Lower lobe of right lung (tissue), 2 donors: ENCODE measurements around the gene ORC3. TPM values are rescaled to one million over a fixed set of nuclear protein-coding genes. Genes with fewer than 3 reads are reported as not detected.
"Not testable (repeated sequence)": the region's sequence is repeated elsewhere in the genome, so short reads cannot be mapped to it uniquely, and the experiment has no call there.

ENCODE experiments used
- ATAC-seq, 2 donors: fragments of 200-7000 bp; cut with Tn5 transposase; one replicate each; pipeline ENCODE4 v1.9.1; 2020 to 2022; ENCODE audit warnings: mild to moderate bottlenecking in 2 of 2, moderate library complexity in 2 of 2
- DNase-seq: peaks from one replicate; pipeline ENCODE4 v3.0.0-alpha.2; 2020
- H3K27ac ChIP-seq: fragments of 200-600 bp; one replicate; pipeline ENCODE4 v1.8.0; 2022
- H3K27me3 ChIP-seq: fragments of 200-600 bp; one replicate; pipeline ENCODE4 v1.8.0; 2022; ENCODE audit warnings: low read depth
- H3K36me3 ChIP-seq: fragments of 200-600 bp; one replicate; pipeline ENCODE4 v1.8.0; 2022; ENCODE audit warnings: mild to moderate bottlenecking
- H3K4me1 ChIP-seq: fragments of 200-600 bp; one replicate; pipeline ENCODE4 v1.8.0; 2022
- H3K4me3 ChIP-seq: fragments of 200-600 bp; one replicate; pipeline ENCODE4 v1.8.0; 2022; ENCODE audit warnings: mild to moderate bottlenecking
- H3K9me3 ChIP-seq: fragments of 200-600 bp; one replicate; pipeline ENCODE4 v1.8.0; 2022
- intact Hi-C: fragments of 100-400 bp; cut with DNase I; formaldehyde crosslinking; loops from one replicate; pipeline ENCODE4 v1.11.0; 2022
- total RNA-seq: library from RNA; stranded (reverse); fragmentation: NEBNext Ultra II Directional; extraction: Animal tissue kit (Norgen Biotek cat#: 25700); gene quantifications from one replicate; pipeline ENCODE4 v1.2.1, GENCODE V29; 2021
- TF ChIP-seq, protein P1 (sequence below): fragments of 200-600 bp; IDR thresholded peaks from one replicate; pipeline ENCODE4 v1.8.0; 2022; ENCODE audit warnings: antibody characterized with exemption, mild to moderate bottlenecking
- donor health status: DM: no; HTN: yes; CAD: no; lungs with severe emphysema.

Gene ORC3
- total RNA-seq, 1 donor from 2014 or later, result 16.6 TPM

DNA sequence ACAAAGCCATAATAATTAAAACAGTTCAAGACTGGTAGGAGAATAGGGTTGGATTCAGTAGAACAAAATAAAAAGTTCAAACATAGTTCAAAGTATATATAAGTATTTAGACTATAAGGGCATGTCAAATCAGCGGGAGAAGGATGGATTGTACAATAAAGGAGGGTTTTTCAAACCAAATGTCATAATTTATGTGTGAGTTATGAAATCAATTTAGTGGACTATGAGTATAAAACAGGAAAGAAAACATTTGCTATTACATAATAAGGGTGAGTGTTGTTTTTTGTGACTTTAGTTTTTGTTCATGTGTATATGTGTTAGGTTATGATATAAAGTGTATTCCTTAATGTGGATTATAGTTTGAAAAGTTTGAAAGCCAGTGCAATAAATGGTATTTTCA lies 10.6 kb downstream of the ORC3 start:
- TF ChIP-seq, protein P1, sequence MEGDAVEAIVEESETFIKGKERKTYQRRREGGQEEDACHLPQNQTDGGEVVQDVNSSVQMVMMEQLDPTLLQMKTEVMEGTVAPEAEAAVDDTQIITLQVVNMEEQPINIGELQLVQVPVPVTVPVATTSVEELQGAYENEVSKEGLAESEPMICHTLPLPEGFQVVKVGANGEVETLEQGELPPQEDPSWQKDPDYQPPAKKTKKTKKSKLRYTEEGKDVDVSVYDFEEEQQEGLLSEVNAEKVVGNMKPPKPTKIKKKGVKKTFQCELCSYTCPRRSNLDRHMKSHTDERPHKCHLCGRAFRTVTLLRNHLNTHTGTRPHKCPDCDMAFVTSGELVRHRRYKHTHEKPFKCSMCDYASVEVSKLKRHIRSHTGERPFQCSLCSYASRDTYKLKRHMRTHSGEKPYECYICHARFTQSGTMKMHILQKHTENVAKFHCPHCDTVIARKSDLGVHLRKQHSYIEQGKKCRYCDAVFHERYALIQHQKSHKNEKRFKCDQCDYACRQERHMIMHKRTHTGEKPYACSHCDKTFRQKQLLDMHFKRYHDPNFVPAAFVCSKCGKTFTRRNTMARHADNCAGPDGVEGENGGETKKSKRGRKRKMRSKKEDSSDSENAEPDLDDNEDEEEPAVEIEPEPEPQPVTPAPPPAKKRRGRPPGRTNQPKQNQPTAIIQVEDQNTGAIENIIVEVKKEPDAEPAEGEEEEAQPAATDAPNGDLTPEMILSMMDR, result no peak
- H3K9me3 ChIP-seq, result no peaks in the 10 kb centered on the region
- no peaks in the 10 kb centered on the region for H3K27me3 ChIP-seq
- no peak overlapping the region for H3K4me3 ChIP-seq
- no peaks in the 10 kb centered on the region for H3K4me1 ChIP-seq
- intact Hi-C loops, result no loop called here
- DNase-seq, result no peak
- H3K36me3 ChIP-seq, result peaks cover 28% of the 10 kb centered on the region
- H3K27ac ChIP-seq, result no peak overlapping the region
- no peak for ATAC-seq

DNA sequence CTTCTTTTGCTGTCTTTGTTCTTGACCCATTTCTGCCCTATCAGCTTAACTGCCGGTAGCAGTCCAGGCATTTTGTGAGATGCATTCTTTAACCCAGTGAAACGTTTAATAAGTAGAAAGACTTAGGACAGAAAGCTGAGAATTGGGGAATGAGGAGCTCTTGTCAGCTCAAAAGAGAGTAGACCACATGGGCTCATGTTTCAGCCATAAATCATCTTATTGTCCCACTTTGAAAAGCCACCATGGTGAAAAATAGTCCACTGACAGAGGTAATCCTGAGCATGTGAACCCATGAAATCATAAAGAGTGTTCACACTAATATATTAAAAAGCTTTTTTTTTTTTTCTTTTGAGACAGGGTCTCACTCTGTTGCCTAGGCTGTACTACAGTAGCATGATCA lies 16.3 kb downstream of the ORC3 start:
- H3K27me3 ChIP-seq, result no peaks in the 10 kb centered on the region
- peaks cover 42% of the 10 kb centered on the region for H3K36me3 ChIP-seq
- intact Hi-C loops, result no loop called here

DNA sequence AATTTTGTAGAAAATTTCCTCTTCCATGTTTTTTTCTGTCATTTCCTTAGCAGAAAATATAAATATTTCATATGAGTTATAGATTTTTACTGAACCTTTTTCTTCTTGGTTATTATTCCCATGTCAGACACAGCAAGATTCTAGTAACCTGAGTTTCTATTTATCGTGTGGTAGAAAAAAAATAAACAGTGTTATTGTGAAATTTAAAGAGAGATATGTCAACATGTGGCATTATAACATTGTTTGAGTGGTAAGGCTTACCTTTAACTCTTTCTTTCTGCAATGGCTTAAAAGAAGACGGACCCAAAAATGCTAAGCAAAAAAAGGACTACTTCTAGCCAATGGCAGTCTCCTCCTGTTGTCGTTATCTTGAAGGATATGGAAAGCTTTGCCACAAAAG lies 18.9 kb downstream of the ORC3 start:
- H3K4me1 ChIP-seq, result no peaks in the 10 kb centered on the region
- no peaks in the 10 kb centered on the region for H3K9me3 ChIP-seq
- intact Hi-C loops, result no loop called here
- ATAC-seq, result no peak
- no peak overlapping the region for H3K27ac ChIP-seq
- H3K4me3 ChIP-seq, result no peak overlapping the region
- DNase-seq, result no peak
- H3K36me3 ChIP-seq, result peaks cover 60% of the 10 kb centered on the region
- H3K27me3 ChIP-seq, result no peaks in the 10 kb centered on the region
- TF ChIP-seq, protein P1, result no peak

More for the DNA sequence above, 16.3 kb downstream of the ORC3 start:
- Histone ChIP-seq H3K4me3 (no peak overlapping the region), H3K9me3 (no peaks in the 10 kb centered on the region), H3K27ac (no peak overlapping the region), H3K4me1 (no peaks in the 10 kb centered on the region)
- DNase-seq, result no peak
- TF ChIP-seq, protein P1, result no peak
- ATAC-seq, result no peak

DNA sequence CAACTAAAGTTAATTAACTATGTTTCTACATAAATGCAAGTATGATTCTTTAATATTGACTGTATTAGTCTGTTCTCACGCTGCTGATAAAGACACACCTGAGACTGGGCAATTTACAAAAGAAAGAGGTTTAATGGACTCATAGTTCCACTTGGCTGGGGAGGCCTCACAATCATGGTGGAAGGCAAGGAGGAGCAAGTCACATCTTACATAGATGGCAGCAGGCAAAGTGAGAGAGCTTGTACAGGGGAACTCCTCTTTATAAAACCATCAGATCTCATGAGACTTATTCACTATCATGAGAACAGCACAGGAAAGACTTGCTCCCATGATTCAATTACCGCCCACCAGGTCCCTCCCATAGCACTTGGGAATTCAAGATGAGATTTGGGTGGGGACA lies 23.1 kb downstream of the ORC3 start:
- ATAC-seq, intact Hi-C loops: not testable (repeated sequence)
- peaks cover 47% of the 10 kb centered on the region for H3K36me3 ChIP-seq

DNA sequence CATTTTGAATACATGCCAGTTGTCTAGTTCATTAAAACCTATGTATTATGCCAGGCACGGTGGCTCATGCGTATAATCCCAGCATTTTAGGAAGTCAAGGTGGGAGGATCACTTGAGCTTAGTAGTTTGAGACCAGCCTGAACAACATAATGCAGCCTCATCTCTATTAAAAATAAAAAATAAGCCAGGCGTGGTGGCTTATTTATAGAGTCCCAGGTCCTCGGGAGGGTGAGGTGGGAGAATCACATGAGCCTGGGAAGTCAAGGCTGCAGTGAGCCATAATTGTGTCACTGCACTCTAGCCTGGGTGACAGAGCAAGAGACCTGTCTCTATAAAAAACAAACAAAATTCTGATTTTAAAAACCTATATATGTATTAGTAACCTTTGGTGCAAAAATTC lies 27.5 kb downstream of the ORC3 start:
- Histone ChIP-seq H3K36me3 (peaks cover 29% of the 10 kb centered on the region), H3K27me3 (no peaks in the 10 kb centered on the region), H3K4me3 (no peak overlapping the region), H3K4me1 (no peaks in the 10 kb centered on the region), H3K9me3 (no peaks in the 10 kb centered on the region), H3K27ac (no peak overlapping the region)
- TF ChIP-seq, protein P1, result no peak
- DNase-seq (no peak), ATAC-seq (no peak)
- intact Hi-C loops, result no loop called here

More for the DNA sequence above, 23.1 kb downstream of the ORC3 start:
- not testable (repeated sequence) for H3K9me3 ChIP-seq, H3K27me3 ChIP-seq, H3K4me1 ChIP-seq, H3K27ac ChIP-seq, H3K4me3 ChIP-seq, DNase-seq

DNA sequence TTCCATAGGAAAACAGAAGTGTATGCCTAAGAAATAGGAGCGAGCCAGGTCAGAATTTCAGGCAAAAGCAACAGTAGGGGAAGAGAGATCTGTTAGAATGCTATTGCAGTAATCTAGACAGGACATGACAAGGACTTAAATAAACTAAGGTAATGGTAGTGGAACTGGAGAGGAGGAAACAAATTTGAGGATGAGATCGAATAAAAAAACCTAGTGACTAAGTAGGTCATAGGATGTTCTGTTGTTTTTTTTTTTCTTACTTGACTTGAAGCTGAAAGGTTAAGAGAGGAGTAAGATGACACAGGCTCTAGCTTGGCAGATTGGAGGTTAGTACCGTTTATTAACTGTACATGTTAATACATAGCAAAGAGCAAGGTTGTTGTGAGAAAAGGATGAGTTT lies 28.6 kb downstream of the ORC3 start:
- intact Hi-C loops, result no loop called here
- H3K4me3 ChIP-seq, result no peak overlapping the region
- H3K9me3 ChIP-seq, result no peaks in the 10 kb centered on the region
- DNase-seq, result no peak
- peaks cover 22% of the 10 kb centered on the region for H3K36me3 ChIP-seq
- TF ChIP-seq, protein P1, result no peak
- no peaks in the 10 kb centered on the region for H3K27me3 ChIP-seq
- no peak overlapping the region for H3K27ac ChIP-seq
- no peaks in the 10 kb centered on the region for H3K4me1 ChIP-seq
- ATAC-seq, result no peak
